ENCODE data around the gene CALU.

Gene CALU

DNA sequence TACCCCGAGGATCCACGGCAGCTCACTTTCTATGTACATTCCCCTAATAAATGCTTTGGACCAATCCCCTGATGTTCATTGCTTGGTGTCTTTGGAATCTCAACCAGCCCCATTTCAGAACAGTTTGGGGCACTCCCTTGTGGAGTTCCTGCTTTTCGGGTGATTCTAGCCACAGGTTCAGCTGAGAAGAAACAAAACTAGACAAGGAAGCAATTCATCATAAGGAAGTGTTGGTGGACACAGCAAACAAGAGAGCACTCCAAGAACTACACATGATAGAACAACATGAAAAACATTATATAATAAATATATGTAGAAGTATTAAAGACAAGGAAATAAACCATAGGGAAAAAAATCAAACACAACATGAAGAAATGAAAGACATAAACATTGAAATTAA is 46.6 kb downstream of the CALU start:
- no peak for DNase-seq (ENCODE audit: low read depth in 2 of 2)

DNA sequence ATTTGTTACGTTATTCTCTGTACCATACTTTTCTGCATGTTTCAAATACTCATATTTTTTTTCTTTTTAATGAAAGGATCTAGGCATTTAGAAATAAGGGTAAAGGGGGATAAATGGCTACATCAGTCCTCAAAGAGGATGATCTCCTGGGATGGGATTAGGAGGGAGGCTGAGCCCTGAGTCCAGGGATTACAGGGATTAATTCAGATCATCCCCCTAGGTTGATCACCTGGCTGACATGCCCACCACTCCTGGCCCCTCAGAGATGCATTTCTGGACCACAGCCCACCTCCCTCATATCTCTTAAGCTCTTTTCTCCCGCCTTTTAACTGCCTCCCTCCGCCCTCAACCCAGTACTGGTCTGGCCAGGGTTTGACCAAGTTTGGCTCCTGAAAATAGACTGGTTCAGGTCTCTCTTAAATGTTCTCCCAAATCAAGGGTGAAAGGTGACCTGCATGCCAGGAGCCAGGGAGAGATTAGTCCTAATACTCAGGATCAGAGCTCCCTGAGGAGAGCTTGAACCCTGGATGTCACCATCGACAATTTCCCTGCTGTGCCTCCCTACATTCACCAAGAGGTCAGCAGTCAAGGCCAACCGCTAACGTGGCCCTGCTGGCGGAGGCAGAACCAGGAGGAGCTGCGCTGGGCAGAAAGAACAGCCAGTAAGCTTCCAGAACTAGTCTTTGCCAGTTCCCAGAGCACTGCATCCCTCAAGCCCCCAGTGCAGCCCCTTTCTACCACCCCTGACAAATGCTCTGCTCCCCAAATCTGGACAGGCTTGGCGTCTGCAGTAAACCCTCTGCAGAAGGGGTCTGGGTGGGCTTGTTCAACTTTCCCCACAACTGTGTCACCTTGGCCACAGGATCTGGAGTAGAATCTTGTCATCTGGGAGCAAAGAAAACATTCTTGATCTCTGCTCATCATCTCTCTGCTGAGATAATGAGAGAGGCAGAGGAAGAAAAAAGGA is 49.6 kb downstream of the CALU start:
- no peak for DNase-seq (ENCODE audit: low read depth in 2 of 2)

DNA sequence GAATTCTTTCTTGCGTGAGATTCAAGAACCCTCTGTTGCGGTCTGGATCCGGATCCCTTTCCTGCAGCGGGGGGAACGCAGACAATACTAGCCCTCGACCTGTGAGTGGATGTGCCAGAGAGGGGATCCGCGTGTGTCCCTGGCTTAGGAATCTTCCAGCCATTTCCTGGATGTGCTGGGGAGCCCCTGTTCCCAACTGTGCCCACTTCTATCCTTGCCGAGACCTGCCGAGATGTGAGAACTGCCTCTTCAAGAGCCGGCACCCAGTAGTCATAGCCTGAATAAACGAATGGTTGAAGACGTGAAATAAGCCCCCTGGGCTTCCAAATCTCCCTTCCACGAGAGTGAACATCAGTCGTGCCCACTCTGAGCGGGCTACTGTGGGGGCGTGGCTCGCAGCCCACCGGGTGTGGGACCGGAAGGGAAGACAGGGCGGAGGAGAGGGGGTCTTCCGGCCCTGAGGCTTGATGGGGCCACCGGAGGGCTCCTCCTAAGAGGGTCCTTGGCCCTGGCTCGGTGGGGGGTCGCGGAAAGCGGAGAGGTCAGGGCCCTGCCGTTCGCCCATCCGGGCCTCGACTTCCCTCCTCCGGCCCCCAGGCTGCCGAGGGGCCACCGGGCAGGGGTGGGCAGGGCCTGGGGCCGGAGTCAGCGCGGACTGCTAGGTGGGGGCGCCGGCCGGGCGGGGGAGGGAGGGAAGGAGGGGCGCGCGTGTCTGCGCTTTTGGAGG is 51.3 kb downstream of the CALU start:
- DNase-seq (ENCODE audit: low read depth in 2 of 2): no peak

DNA sequence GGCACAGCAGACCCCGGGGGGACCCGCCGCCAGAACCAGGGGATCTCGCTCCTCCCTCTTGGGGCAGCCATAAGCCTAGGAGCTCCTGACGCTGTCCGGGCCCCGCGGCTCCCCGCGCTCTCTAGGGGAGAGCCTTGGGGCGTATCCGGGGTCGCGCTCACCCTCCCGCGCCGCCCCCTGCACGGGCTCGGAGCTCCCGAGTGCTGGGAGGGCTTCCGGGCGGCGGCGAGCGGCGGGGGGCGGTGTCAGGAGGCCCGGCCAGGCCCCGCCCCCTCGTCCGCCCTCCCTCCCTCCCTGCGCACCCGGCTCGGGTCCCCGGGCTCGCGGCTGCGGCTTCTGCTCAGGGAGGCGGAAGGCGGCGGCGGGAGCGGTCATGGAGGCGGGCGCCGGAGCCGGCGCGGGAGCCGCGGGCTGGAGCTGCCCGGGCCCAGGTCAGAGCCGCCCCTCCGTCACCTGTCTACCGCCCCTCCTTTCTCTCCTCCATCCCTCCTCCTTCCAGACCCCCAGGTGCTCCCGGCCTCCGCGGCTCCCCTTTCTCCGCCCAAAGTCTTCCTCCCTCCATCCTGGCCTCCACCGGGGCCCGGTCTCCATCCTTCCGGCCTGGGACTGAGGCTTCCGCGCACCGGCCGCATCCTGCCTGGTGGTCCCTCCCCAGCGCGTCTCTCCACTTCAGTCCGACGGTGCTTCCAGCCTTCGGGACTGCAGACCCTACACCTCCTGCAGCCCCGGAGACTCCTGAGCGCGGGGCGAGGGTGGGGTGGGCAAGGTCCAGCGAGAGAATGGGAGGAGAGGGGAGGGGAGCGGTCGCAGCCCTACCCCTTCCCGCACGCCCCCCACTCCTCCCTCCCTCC is 52.2 kb downstream of the CALU start, which contains the start of gene CCDC136:
TSS of gene CCDC136 (plus strand) at position 848 of the 851 bp plus-strand sequence. CDS start 444 bp downstream, outside the sequence.
- DNase-seq (ENCODE audit: low read depth in 2 of 2): peak; percentile 55 to 68

DNA sequence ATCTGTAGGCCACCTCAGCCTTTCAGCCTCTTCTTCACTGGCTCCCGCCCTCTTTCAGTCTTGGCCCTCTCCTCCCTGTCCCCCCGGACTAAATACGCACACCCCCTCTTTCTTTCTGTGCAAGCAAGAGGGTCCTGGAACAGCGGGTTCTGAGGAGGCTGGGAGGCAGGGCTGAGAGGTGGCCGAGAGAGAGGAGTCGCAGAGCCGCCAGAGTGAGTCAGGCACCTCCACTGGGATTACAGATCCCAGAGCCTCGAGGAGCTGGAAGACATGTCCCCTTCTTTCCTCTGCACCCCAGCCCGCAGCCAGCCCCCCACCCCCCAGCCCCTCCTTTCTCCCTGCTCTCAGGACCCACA is 52.8 kb downstream of the CALU start:
- no peak for DNase-seq (ENCODE audit: low read depth in 2 of 2)

GRCh38 chr7:128792471-128793180 is 53.5 kb downstream of the CALU start:
- no peak for DNase-seq (ENCODE audit: low read depth in 2 of 2)

GRCh38 chr7:128793181-128793547 is 54.0 kb downstream of the CALU start:
- DNase-seq (ENCODE audit: low read depth in 2 of 2): no peak

- DNase-seq (ENCODE audit: low read depth in 2 of 2): no peak
Observed at GRCh38 chr7:128794020-128794419, 54.9 kb downstream of the CALU start.

DNA sequence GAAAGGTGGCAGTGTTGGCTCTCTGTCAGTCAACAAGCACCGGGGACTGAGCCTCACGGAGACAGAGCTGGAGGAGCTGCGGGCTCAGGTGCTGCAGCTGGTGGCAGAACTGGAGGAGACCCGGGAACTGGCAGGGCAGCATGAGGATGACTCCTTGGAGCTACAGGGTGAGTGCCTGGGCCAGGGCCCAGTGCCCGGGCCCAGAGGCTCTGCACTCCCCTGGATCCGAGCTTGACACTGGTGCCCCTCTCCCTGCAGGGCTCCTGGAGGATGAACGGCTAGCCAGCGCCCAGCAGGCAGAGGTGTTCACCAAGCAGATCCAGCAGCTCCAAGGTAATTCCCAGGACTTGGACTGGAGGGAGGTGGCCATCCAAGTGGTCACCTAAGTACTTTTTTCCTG is 55.3 kb downstream of the CALU start:
- no peak for DNase-seq (ENCODE audit: low read depth in 2 of 2)

DNA sequence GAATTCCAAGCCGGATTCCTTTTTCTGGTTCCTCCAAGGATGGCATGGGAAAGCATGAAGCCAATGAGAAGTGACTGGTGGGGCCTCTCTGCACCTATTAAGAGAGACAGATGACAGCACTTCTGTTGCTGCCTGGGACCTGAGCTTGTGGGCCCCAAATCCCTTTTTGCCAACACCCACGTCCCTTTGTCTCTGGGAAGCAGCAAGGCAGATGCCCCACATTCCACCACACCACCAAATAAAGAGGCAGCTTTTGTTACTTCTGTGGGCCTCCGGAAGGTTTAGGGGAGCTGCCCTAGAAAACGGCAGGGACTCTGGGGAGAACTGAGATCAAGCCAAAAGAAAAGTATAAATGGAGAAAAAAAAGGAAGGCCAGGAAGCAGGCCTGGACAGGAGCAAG is 56.0 kb downstream of the CALU start:
- no peak for DNase-seq (ENCODE audit: low read depth in 2 of 2)

GRCh38 chr7:128796327-128796726 is 57.2 kb downstream of the CALU start:
- DNase-seq (ENCODE audit: low read depth in 2 of 2): no peak

GRCh38 chr7:128799451-128799850 is 60.3 kb downstream of the CALU start:
- no peak for DNase-seq (ENCODE audit: low read depth in 2 of 2)

GRCh38 chr7:128800567-128800966 is 61.4 kb downstream of the CALU start:
- DNase-seq (ENCODE audit: low read depth in 2 of 2): no peak

DNA sequence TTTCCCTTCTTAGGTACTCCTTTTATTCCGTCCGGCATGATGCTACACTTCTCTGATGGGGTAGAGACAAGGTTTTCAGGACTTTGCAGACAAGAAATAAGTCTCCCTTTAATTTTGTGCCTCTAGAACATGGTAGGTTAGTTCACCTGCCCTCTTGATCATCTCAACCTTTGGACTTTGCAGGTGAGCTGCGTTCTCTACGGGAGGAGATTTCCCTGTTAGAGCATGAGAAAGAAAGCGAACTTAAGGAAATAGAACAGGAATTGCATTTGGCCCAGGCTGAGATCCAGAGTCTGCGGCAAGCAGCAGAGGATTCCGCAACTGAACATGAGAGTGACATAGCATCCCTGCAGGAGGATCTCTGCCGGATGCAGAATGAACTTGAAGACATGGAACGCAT is 61.8 kb downstream of the CALU start:
- DNase-seq (ENCODE audit: low read depth in 2 of 2): no peak

- no peak for DNase-seq (ENCODE audit: low read depth in 2 of 2)
Observed at GRCh38 chr7:128801667-128802418, 62.7 kb downstream of the CALU start.

DNA sequence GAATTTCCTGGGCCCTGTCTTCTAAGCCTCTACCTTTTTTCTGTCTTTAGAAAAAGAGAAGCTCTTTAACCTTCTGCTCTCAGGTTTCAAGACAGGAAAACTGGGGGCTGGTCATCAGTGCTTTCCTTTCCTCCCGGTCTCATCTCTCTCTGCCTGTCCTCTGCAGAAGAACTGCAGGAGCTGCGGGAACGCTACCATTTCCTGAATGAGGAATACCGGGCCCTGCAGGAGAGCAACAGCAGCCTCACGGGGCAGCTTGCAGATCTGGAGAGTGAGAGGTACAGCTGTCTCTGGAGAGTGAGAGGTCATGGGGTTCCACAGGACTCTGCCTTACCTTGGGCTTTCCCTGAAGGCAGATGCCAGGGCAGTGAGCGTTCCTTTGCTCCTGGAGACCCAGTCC is 65.3 kb downstream of the CALU start:
- no peak for DNase-seq (ENCODE audit: low read depth in 2 of 2)

- no peak for DNase-seq (ENCODE audit: low read depth in 2 of 2)
Observed at GRCh38 chr7:128805225-128805624, 66.1 kb downstream of the CALU start.

- no peak for DNase-seq (ENCODE audit: low read depth in 2 of 2)
Observed at GRCh38 chr7:128807191-128807590, 68.0 kb downstream of the CALU start.

- no peak for DNase-seq (ENCODE audit: low read depth in 2 of 2)
Observed at GRCh38 chr7:128809363-128809762, 70.2 kb downstream of the CALU start.

- DNase-seq (ENCODE audit: low read depth in 2 of 2): no peak
Observed at GRCh38 chr7:128810473-128810872, 71.3 kb downstream of the CALU start.

DNA sequence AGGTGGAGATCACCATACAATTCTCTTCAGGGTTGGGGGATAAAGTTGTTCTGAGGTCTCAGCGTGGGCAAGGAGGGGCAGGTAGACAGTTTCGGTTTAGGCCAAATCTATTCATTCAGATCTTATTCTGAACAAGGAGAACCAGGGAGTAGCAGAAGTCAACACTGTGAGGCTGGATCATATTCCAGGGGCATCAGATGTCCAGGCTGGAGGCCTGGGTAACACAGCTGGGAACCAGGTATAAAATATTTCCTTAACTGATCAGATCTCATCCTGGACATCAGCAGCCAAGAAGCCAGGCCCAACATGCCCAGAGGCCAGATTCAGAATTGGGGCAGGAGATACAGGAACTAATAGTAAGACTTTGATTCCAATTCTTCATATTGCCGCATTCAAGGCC is 71.8 kb downstream of the CALU start:
- no peak for DNase-seq (ENCODE audit: low read depth in 2 of 2)
